ENCODE results near the gene DRD5. TPM values are rescaled to one million over a fixed set of nuclear protein-coding genes. Genes with fewer than 3 reads are reported as not detected.

The DRD5 gene
- polyA plus RNA-seq, 1 of the 3 experiments (the other 2 are of a cell fraction), result not detected

GRCh38 chr4:9804918-9805317 is 23.5 kb downstream of the DRD5 start:
- H3K4me3 ChIP-seq (ENCODE audit: low read depth in 2 of 2, low read length in 1 of 2), result no peak overlapping the region
- H3K9me3 ChIP-seq, result no peaks in the 10 kb centered on the region
- no peaks in the 10 kb centered on the region for H3F3A ChIP-seq (replicated peaks; ENCODE audit: insufficient read depth)
- no peak overlapping the region for H3K4me2 ChIP-seq
- no peaks in the 10 kb centered on the region; a peak in 1 of 4 replicates for H3K4me1 ChIP-seq (ENCODE audit: control insufficient read depth in 1 of 2, insufficient read depth in 2 of 2, low read depth in 1 of 2, low read length in 1 of 2)
- ChIA-PET CTCF (no interaction called here), POLR2A (no interaction called here)
- TF ChIP-seq TCF12 (IDR thresholded peaks at IDR 0.05) (no peak), MXI1 (IDR thresholded peaks at IDR 0.05; ENCODE audit: low read depth, low read length) (no peak), FOXJ3 (CRISPR knock-in tag; IDR thresholded peaks at IDR 0.05) (no peak), RFX5 (IDR thresholded peaks at IDR 0.05; ENCODE audit: low read length) (no peak), ZBTB33 (IDR thresholded peaks at IDR 0.05; ENCODE audit: borderline replicate concordance, low read depth) (no peak), MEF2A (IDR thresholded peaks at IDR 0.05; ENCODE audit: borderline replicate concordance, low read depth) (no peak), EP300 (IDR thresholded peaks at IDR 0.05; ENCODE audit: borderline replicate concordance in 1 of 2, low read depth in 1 of 2, low read length in 1 of 2) (no peak), RAD21 (IDR thresholded peaks at IDR 0.05; ENCODE audit: low read length) (no peak), RCOR1 (IDR thresholded peaks at IDR 0.05; ENCODE audit: low read length) (no peak), CHD2 (IDR thresholded peaks at IDR 0.05; ENCODE audit: low read length, partially characterized antibody) (no peak), NFIC (IDR thresholded peaks at IDR 0.05; ENCODE audit: borderline replicate concordance) (no peak), GATA2 (CRISPR knock-in tag; IDR thresholded peaks at IDR 0.05) (no peak), REST (IDR thresholded peaks at IDR 0.05; ENCODE audit: low read depth, low read length) (no peak), POLR2AphosphoS5 (IDR thresholded peaks at IDR 0.05; ENCODE audit: low read depth, low read length) (no peak), IRF3 (IDR thresholded peaks at IDR 0.05; ENCODE audit: low read depth, low read length) (no peak), GABPA (IDR thresholded peaks at IDR 0.05; ENCODE audit: low read depth) (no peak), ELF1 (IDR thresholded peaks at IDR 0.05) (no peak), USF2 (IDR thresholded peaks at IDR 0.05; ENCODE audit: borderline replicate concordance, low read depth, low read length) (no peak)
- H2AFZ ChIP-seq (ENCODE audit: low read depth), result no peak overlapping the region
- WGBS (ENCODE audit: low lambda C conversion rate), result 22% methylated on average over 5 of the region's 5 CpGs
- H3K79me2 ChIP-seq (ENCODE audit: insufficient read depth), result no peaks in the 10 kb centered on the region
- H3K9me2 ChIP-seq, result no peaks in the 10 kb centered on the region
- H3K27ac ChIP-seq (ENCODE audit: low read depth in 2 of 2, low read length in 1 of 2), result no peak overlapping the region
- no peak overlapping the region for H3K9ac ChIP-seq
- DNase-seq, result no peak
- H3K36me3 ChIP-seq (replicated peaks in 1 of 2; ENCODE audit: control insufficient read depth in 1 of 2, insufficient read depth in 2 of 2, low read length in 1 of 2), result no peaks in the 10 kb centered on the region
- H4K20me1 ChIP-seq (ENCODE audit: insufficient read depth), result no peaks in the 10 kb centered on the region
- no peaks in the 10 kb centered on the region for H3K27me3 ChIP-seq (ENCODE audit: insufficient read depth)
